ENCODE data around the gene MUC6. TPM values are rescaled to one million over a fixed set of nuclear protein-coding genes. Genes with fewer than 3 reads are reported as not detected.
A peak's percentile ranks its signal among the peaks of the same experiment; 100 is the strongest.

MUC6 gene
- total and polyA plus RNA-seq, 9 of the 15 experiments (the other 6 are each of a cell fraction or from before 2014, with no cell fraction given) = not detected

GRCh38 chr11:1055990-1056771 is 19.7 kb upstream of the MUC6 start:
- POLR2A ChIA-PET = interaction anchor here (0.7 kb wide), 1 partner anchor 770 kb away, joined by 3 read pairs; no protein-coding TSS in a partner anchor
- peaks cover 0 to 38% of the 10 kb centered on the region in 2 experiments; a peak in 3 of 5 replicates for H3K4me1 ChIP-seq (replicated peaks in 1 of 2; ENCODE audit: control insufficient read depth in 2 of 2, insufficient read depth in 2 of 2, low read length in 2 of 2)

More at GRCh38 chr11:1055990-1056771, 19.7 kb upstream of the MUC6 start:
- intact Hi-C loops (cut with micrococcal nuclease) = no loop called here
- 5% methylated on average over 39 of the region's 46 CpGs for WGBS (ENCODE audit: insufficient coverage, low coverage, missing lambda C conversion rate)
- H3K9ac ChIP-seq (ENCODE audit: insufficient read depth in 1 of 2, low read depth in 2 of 2, low read length in 2 of 2) = peak overlapping the region in 1 of 2 experiments; percentile 65; a peak in 2 of 4 replicates
- H2AFZ ChIP-seq (ENCODE audit: low read depth, low read length) = no peak overlapping the region
- DNase-seq (ENCODE audit: extremely low read depth in 1 of 4, low spot score in 3 of 4) = no peak
- no peaks in the 10 kb centered on the region for H3K9me1 ChIP-seq (ENCODE audit: control insufficient read depth, insufficient read depth, low read length)
- no TSS peak for BruUV-seq (replicated peaks)
- H3K27ac ChIP-seq (ENCODE audit: extremely low read depth, low read depth, low read length) = no peak overlapping the region
- H3K36me3 ChIP-seq (ENCODE audit: control insufficient read depth, insufficient read depth, low read length) = no peaks in the 10 kb centered on the region
- H3K9me3 ChIP-seq (replicated peaks; ENCODE audit: control insufficient read depth, insufficient read depth, low read depth, low read length) = no peaks in the 10 kb centered on the region
- TF ChIP-seq SAFB (IDR thresholded peaks at IDR 0.05; ENCODE audit: borderline replicate concordance, low read depth, low read length) (peak; percentile 34; the same call in 1 of the 2 replicates), HES1 (IDR thresholded peaks at IDR 0.05; ENCODE audit: low read depth) (no peak), ZNF263 (CRISPR knock-in tag; IDR thresholded peaks at IDR 0.05; ENCODE audit: borderline replicate concordance) (0 out of 2 replicates have a peak, but pooled peaks have one; percentile 42)
- in situ Hi-C loops (cut with MboI) = no loop called here
- peaks cover 16% of the 10 kb centered on the region; the same call in 1 of the 2 replicates for H4K20me1 ChIP-seq (replicated peaks; ENCODE audit: control insufficient read depth, insufficient read depth, low read length)
- no peak for ATAC-seq
- H3K4me2 ChIP-seq (ENCODE audit: insufficient read depth, low read length) = no peak overlapping the region
- no peak overlapping the region for H3K4me3 ChIP-seq
- H3K79me2 ChIP-seq (ENCODE audit: control insufficient read depth, insufficient read depth, low read length) = no peaks in the 10 kb centered on the region
- FAIRE-seq = no peak
- H3K27me3 ChIP-seq (ENCODE audit: control insufficient read depth in 2 of 2, insufficient read depth in 2 of 2, low read length in 2 of 2) = peaks cover 39 to 94% of the 10 kb centered on the region in 2 experiments
- CTCF ChIA-PET (ENCODE audit: low intra/inter-chr PET ratio) = interaction anchor here (1.3 kb wide), 1 partner anchor 205 kb away, joined by 3 read pairs; no protein-coding TSS in a partner anchor

All from K562 (cell line).